B cell (primary cell): ENCODE measurements around the gene HEXD. TPM values are rescaled to one million over a fixed set of nuclear protein-coding genes. Genes with fewer than 3 reads are reported as not detected.

Experiments
- ATAC-seq: fragments of 200-7000 bp; cut with Tn5 transposase; one replicate; pipeline ENCODE4 v1.10.0; 2021; ENCODE audit warnings: low read depth, mild to moderate bottlenecking, moderate number of reproducible peaks, moderate library complexity
- CTCF ChIA-PET: fragments of 350-600 bp; sonication (Branson Sonifier 250); formaldehyde crosslinking; loops from one replicate; lab custom pipeline; 2021; ENCODE audit warnings: antibody characterized with exemption, inconsistent platforms; lab: Charles Lee
- POLR2A ChIA-PET: fragments of 350-600 bp; sonication (Branson Sonifier 250); formaldehyde crosslinking; loops from one replicate; lab custom pipeline; 2021; ENCODE audit warnings: antibody characterized with exemption; lab: Charles Lee
- DNase-seq: peaks from one replicate; pipeline ENCODE4 v3.0.0; 2013
- H2AFZ ChIP-seq: 2 replicates; pipeline ENCODE4 v1.6.1; 2012; ENCODE audit warnings: mild to moderate bottlenecking, low read depth, low read length; ENCODE audit not compliant: insufficient read depth, poor library complexity, severe bottlenecking
- H3K27ac ChIP-seq, 2 donors: 1 replicate in 1 of 2; 2 replicates in 1 of 2; pipeline ENCODE4 v1.5.1; 2012 to 2013; ENCODE audit warnings: low read length in 2 of 2, mild to moderate bottlenecking in 2 of 2, moderate library complexity in 1 of 2
- H3K27me3 ChIP-seq, 4 experiments: fragments of 200-600 bp in 1 of 4; sonication (generic) in 1 of 4; replicated peaks in 1 of 4; 1 replicate in 2 of 4; 2 replicates in 2 of 4; pipeline versions ENCODE4 v1.6.1 to v1.7.0; 2013 to 2016; ENCODE audit warnings: low read length in 3 of 4, mild to moderate bottlenecking in 2 of 4, mixed read lengths in 1 of 4, moderate library complexity in 1 of 4; ENCODE audit not compliant: insufficient read depth in 4 of 4, control insufficient read depth in 3 of 4; ENCODE audit errors: control extremely low read depth in 1 of 4
- H3K36me3 ChIP-seq, 2 experiments: replicated peaks in 1 of 2; 1 replicate in 1 of 2; 2 replicates in 1 of 2; pipeline versions ENCODE4 v1.6.1 to v1.7.1; 2013; ENCODE audit warnings: low read length in 1 of 2; ENCODE audit not compliant: insufficient read depth in 2 of 2, control insufficient read depth in 1 of 2; ENCODE audit errors: control extremely low read depth in 1 of 2, extremely low read depth in 1 of 2
- H3K4me1 ChIP-seq, 2 donors: fragments of 200-600 bp in 1 of 2; sonication (generic) in 1 of 2; 1 replicate in 1 of 2; 2 replicates in 1 of 2; pipeline versions ENCODE4 v1.5.1 to v1.6.1; 2013 to 2017; ENCODE audit warnings: low read length in 2 of 2; ENCODE audit not compliant: control insufficient read depth in 2 of 2, insufficient read depth in 2 of 2
- H3K4me2 ChIP-seq: replicated peaks from 2 replicates; pipeline ENCODE3; 2012; ENCODE audit warnings: mild to moderate bottlenecking, low read depth, low read length; ENCODE audit not compliant: poor library complexity, severe bottlenecking
- H3K4me3 ChIP-seq, 5 experiments: fragments of 200-600 bp in 1 of 5; sonication (generic) in 1 of 5; 1 replicate in 3 of 5; 2 replicates in 2 of 5; pipeline versions ENCODE4 v1.5.1 to v1.7.0; 2011 to 2016; ENCODE audit warnings: low read length in 4 of 5, mild to moderate bottlenecking in 4 of 5, low read depth in 2 of 5, control low read depth in 1 of 5, moderate library complexity in 1 of 5; ENCODE audit not compliant: insufficient read depth in 1 of 5; ENCODE audit errors: control extremely low read depth in 1 of 5, extremely low read depth in 1 of 5
- H3K79me2 ChIP-seq: fragments of 200-600 bp; sonication (generic); one replicate; pipeline ENCODE4 v1.6.0; 2016; ENCODE audit warnings: low read length; ENCODE audit not compliant: control insufficient read depth, insufficient read depth
- H3K9ac ChIP-seq: fragments of 200-600 bp; sonication (generic); 2 replicates; pipeline ENCODE4 v1.6.1; 2017; ENCODE audit warnings: mild to moderate bottlenecking, low read length, moderate library complexity
- H3K9me3 ChIP-seq, 3 donors: one replicate each; pipeline versions ENCODE4 v1.6.1 to v1.7.1; 2013; ENCODE audit warnings: low read length in 2 of 3; ENCODE audit not compliant: control insufficient read depth in 2 of 3, insufficient read depth in 1 of 3; ENCODE audit errors: control extremely low read depth in 1 of 3
- H4K20me1 ChIP-seq: 2 replicates; pipeline ENCODE4 v1.6.0; 2012; ENCODE audit warnings: mild to moderate bottlenecking, low read length; ENCODE audit not compliant: insufficient read depth, control insufficient read depth, poor library complexity, severe bottlenecking
- H3K27ac Mint-ChIP-seq: one replicate; pipeline ENCODE4 v1.8.0; 2021; ENCODE audit warnings: mixed read lengths
- H3K27me3 Mint-ChIP-seq: one replicate; pipeline ENCODE4 v1.8.0; 2021; ENCODE audit warnings: mixed read lengths
- H3K4me1 Mint-ChIP-seq: one replicate; pipeline ENCODE4 v1.8.0; 2021; ENCODE audit warnings: mixed read lengths
- H3K4me3 Mint-ChIP-seq: one replicate; pipeline ENCODE4 v1.8.0; 2021; ENCODE audit warnings: mixed read lengths
- H3K9me3 Mint-ChIP-seq: one replicate; pipeline ENCODE4 v1.8.0; 2022; ENCODE audit warnings: mixed read lengths; ENCODE audit not compliant: insufficient read depth
- EZH2 ChIP-seq: IDR thresholded peaks from 2 replicates; pipeline ENCODE4 v1.6.1; 2012; ENCODE audit warnings: borderline replicate concordance, low read depth, mild to moderate bottlenecking, moderate library complexity, low read length; ENCODE audit not compliant: insufficient read depth, poor library complexity, severe bottlenecking
- WGBS: methylation state at CpG from one replicate; pipeline ENCODE4 v1.1.5; 2013; ENCODE audit warnings: missing lambda C conversion rate; ENCODE audit not compliant: insufficient coverage; 5-methylcytosine and 5-hydroxymethylcytosine counted together
- intact Hi-C: fragments of 100-400 bp; cut with micrococcal nuclease; formaldehyde crosslinking; loops from one replicate; pipeline ENCODE4 v1.10.0; 2022
- polyA plus RNA-seq: library from polyadenylated mRNA; depleted of rRNA; stranded (reverse); fragments of >200 nt; gene quantifications from 2 replicates; pipeline ENCODE4 v1.2.3, GENCODE V29; 2012
- total RNA-seq, 2 donors: library from RNA; stranded (reverse); fragments of 120-200 nt in 1 of 2; gene quantifications; 1 replicate in 1 of 2; 2 replicates in 1 of 2; pipeline versions ENCODE4 v1.2.3 to v1.2.4, GENCODE V29; 2013 to 2022
- TF ChIP-seq, protein P1 (sequence below): fragments of 200-600 bp; IDR thresholded peaks from one replicate; pipeline ENCODE4 v1.8.0; 2022; ENCODE audit warnings: antibody characterized with exemption, mild to moderate bottlenecking

Gene HEXD
- total and polyA plus RNA-seq, 2 donors (not counting 1 experiment from before 2014, with no cell fraction given): 128 to 317 TPM

DNA sequence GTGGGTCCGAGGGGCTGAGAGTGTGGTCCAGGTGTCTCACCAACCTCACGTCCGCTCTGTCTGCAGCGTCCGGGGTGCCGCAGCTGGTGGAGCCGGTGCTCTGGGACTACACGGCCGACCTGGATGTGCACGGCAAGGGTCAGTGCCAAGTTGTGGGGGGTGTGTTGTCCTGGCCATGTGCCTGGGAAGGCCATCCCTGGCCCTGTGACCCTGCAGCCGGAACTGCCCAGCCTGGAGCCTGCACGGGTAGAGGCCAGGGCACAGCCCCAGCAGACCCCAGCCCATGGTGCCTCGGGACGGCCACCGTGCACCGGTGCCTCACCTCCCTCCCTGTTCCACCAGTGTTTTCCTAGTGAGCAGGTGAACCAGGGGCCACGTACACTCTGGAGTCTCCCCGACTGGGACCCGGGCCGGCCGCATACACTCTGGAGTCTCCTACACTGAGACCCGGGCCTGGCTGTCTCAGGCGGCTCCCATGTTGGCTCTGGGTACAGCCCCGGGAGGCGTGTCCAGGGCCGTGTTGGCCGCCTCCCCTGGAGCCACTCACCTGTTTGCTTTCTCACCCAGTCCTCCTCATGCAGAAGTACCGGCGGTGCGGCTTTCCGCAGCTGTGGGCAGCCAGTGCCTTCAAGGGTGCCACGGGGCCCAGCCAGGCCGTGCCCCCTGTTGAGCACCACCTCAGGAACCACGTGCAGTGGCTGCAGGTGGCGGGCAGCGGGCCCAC is 18.6 kb downstream of the HEXD start:
- H3K4me1 Mint-ChIP-seq: peaks cover 40% of the 10 kb centered on the region
- Histone ChIP-seq H4K20me1 (peaks cover 57% of the 10 kb centered on the region), H3K9ac (no peak overlapping the region), H3K9me3 (peaks cover 0 to 6% (median 0%) of the 10 kb centered on the region in 3 donors), H3K79me2 (peaks cover 55% of the 10 kb centered on the region), H2AFZ (no peak overlapping the region), H3K27me3 (no peaks in the 10 kb centered on the region), H3K36me3 (peaks cover 0 to 39% of the 10 kb centered on the region in 2 experiments), H3K4me2 (no peak overlapping the region), H3K4me3 (no peak overlapping the region), H3K4me1 (peaks cover 38 to 75% of the 10 kb centered on the region in 2 donors), H3K27ac (no peak overlapping the region)
- DNase-seq (no peak), ATAC-seq (no peak)
- 96% methylated on average over 36 of the region's 36 CpGs for WGBS
- H3K9me3 Mint-ChIP-seq: no peaks in the 10 kb centered on the region
- ChIA-PET POLR2A (no interaction called here), CTCF (no interaction called here)
- TF ChIP-seq, protein P1, sequence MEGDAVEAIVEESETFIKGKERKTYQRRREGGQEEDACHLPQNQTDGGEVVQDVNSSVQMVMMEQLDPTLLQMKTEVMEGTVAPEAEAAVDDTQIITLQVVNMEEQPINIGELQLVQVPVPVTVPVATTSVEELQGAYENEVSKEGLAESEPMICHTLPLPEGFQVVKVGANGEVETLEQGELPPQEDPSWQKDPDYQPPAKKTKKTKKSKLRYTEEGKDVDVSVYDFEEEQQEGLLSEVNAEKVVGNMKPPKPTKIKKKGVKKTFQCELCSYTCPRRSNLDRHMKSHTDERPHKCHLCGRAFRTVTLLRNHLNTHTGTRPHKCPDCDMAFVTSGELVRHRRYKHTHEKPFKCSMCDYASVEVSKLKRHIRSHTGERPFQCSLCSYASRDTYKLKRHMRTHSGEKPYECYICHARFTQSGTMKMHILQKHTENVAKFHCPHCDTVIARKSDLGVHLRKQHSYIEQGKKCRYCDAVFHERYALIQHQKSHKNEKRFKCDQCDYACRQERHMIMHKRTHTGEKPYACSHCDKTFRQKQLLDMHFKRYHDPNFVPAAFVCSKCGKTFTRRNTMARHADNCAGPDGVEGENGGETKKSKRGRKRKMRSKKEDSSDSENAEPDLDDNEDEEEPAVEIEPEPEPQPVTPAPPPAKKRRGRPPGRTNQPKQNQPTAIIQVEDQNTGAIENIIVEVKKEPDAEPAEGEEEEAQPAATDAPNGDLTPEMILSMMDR: no peak
- TF ChIP-seq EZH2: no peak
- H3K4me3 Mint-ChIP-seq: no peak overlapping the region
- no peak overlapping the region for H3K27ac Mint-ChIP-seq
- intact Hi-C loops: no loop called here
- no peaks in the 10 kb centered on the region for H3K27me3 Mint-ChIP-seq

DNA sequence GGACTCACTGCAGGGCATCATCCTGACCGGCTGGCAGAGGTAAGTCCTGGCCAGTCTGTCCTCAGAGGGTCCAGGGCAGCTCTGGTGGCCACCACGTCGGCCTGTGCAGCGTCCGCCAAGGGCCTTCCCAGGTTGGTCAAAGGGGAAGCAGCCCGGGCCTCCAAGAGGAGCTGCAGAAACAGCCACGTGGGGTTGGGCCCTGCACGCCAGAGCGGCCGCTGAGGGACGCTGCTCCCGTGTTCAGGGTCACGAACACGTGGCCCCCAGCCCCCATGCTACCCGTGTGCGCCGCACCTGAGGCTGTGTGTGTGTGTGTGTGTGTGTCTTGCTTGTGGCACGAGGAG is 19.1 kb downstream of the HEXD start:
- WGBS: 96% methylated on average over 13 of the region's 18 CpGs
- peaks cover 60% of the 10 kb centered on the region for H3K79me2 ChIP-seq
- ChIA-PET POLR2A (no interaction called here), CTCF (interaction anchor here (0.6 kb wide), 1 partner anchor 132 kb away, joined by 3 read pairs; no protein-coding TSS in a partner anchor)
- ATAC-seq (no peak), DNase-seq (no peak)
- H3K27ac Mint-ChIP-seq: no peak overlapping the region
- no peaks in the 10 kb centered on the region for H3K27me3 Mint-ChIP-seq
- H3K4me3 Mint-ChIP-seq: no peak overlapping the region
- peaks cover 0 to 6% (median 0%) of the 10 kb centered on the region in 3 donors for H3K9me3 ChIP-seq
- peaks cover 45% of the 10 kb centered on the region for H3K4me1 Mint-ChIP-seq
- intact Hi-C loops: no loop called here
- H3K36me3 ChIP-seq: peaks cover 0 to 45% of the 10 kb centered on the region in 2 experiments
- peaks cover 62% of the 10 kb centered on the region for H4K20me1 ChIP-seq
- peaks cover 38 to 81% of the 10 kb centered on the region in 2 donors for H3K4me1 ChIP-seq
- H3K4me3 ChIP-seq: no peak overlapping the region
- no peak overlapping the region for H3K9ac ChIP-seq
- no peaks in the 10 kb centered on the region for H3K9me3 Mint-ChIP-seq
- H3K4me2 ChIP-seq: no peak overlapping the region
- H3K27me3 ChIP-seq: no peaks in the 10 kb centered on the region
- H3K27ac ChIP-seq: no peak overlapping the region
- no peak overlapping the region for H2AFZ ChIP-seq
- TF ChIP-seq EZH2: no peak
